ENCODE measurements around the gene SNW1. TPM values are rescaled to one million over a fixed set of nuclear protein-coding genes. Genes with fewer than 3 reads are reported as not detected.
"Not testable (repeated sequence)": the region's sequence is repeated elsewhere in the genome, so short reads cannot be mapped to it uniquely, and the experiment has no call there.

The SNW1 gene
- total RNA-seq, 3 donors from 2014 or later: 48.3 to 58.2 (median 54.4) TPM

- TF ChIP-seq POLR2AphosphoS5 (IDR thresholded peaks at IDR 0.05) (no peak), POLR2A (IDR thresholded peaks at IDR 0.05) (no peak)
- TF ChIP-seq, protein P1, sequence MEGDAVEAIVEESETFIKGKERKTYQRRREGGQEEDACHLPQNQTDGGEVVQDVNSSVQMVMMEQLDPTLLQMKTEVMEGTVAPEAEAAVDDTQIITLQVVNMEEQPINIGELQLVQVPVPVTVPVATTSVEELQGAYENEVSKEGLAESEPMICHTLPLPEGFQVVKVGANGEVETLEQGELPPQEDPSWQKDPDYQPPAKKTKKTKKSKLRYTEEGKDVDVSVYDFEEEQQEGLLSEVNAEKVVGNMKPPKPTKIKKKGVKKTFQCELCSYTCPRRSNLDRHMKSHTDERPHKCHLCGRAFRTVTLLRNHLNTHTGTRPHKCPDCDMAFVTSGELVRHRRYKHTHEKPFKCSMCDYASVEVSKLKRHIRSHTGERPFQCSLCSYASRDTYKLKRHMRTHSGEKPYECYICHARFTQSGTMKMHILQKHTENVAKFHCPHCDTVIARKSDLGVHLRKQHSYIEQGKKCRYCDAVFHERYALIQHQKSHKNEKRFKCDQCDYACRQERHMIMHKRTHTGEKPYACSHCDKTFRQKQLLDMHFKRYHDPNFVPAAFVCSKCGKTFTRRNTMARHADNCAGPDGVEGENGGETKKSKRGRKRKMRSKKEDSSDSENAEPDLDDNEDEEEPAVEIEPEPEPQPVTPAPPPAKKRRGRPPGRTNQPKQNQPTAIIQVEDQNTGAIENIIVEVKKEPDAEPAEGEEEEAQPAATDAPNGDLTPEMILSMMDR (IDR thresholded peaks at IDR 0.05): no peak
- DNase-seq (ENCODE audit: low spot score in 2 of 2): no peak
- no peak overlapping the region for H3K27ac ChIP-seq
- intact Hi-C loops (cut with DNase I; ENCODE audit: low total_unique reads): no loop called here
- H3K27me3 ChIP-seq: no peaks in the 10 kb centered on the region
- no peaks in the 10 kb centered on the region for H3K36me3 ChIP-seq
- no peaks in the 10 kb centered on the region for H3K4me1 ChIP-seq
- no peaks in the 10 kb centered on the region for H3K9me3 ChIP-seq
- no peak overlapping the region for H3K4me3 ChIP-seq
Measured at GRCh38 chr14:77790566-77791224, 29.7 kb upstream of the SNW1 start.

DNA sequence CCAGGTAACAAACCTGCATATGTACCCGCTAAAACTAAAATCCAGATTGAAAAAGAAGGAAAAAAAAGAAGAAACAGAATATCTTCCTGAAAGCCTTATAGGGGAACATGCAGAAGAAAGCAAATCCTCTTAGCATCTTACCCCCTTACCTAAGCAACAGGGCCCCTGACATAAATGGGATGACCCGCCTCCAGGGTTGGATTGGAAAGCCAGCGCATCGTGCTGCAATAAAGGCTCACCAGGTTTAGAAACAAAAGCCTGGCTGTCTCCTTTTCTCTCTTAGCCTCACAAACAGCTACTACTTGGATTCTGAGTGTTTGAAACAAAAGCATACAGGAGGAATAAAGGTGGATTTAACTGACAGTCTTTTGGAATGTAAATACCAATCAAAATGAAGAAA is 25.2 kb upstream of the SNW1 start:
- Histone ChIP-seq H3K4me1 (no peaks in the 10 kb centered on the region), H3K27ac (no peak overlapping the region), H3K27me3 (no peaks in the 10 kb centered on the region), H3K36me3 (no peaks in the 10 kb centered on the region), H3K9me3 (no peaks in the 10 kb centered on the region), H3K4me3 (no peak overlapping the region)
- TF ChIP-seq POLR2AphosphoS5 (IDR thresholded peaks at IDR 0.05) (no peak), POLR2A (IDR thresholded peaks at IDR 0.05) (no peak)
- TF ChIP-seq, protein P1 (IDR thresholded peaks at IDR 0.05): no peak
- no peak for DNase-seq (ENCODE audit: low spot score in 2 of 2)
- intact Hi-C loops (cut with DNase I; ENCODE audit: low total_unique reads): no loop called here

DNA sequence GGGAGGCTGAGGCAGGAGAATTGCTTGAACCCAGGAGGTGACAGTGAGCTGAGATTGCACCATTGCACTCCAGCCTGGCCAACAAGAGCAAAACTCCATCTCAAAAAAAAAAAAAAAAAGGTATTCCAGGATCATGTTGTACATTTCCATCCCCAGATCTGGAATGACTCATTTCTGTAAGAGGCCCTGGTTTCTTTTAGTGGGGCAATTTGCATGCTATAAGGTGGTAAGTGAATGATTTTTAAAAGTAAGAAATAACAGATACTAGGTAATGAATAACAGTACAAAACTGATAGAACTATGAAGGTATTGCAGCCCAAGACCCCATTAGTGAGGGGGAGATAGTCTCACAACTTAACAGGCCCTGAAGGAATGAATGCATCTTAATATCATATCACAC is 21.2 kb upstream of the SNW1 start:
- TF ChIP-seq, protein P1 (IDR thresholded peaks at IDR 0.05): no peak
- no peak for TF ChIP-seq POLR2A (IDR thresholded peaks at IDR 0.05)
- no peak for TF ChIP-seq POLR2AphosphoS5 (IDR thresholded peaks at IDR 0.05)
- no peaks in the 10 kb centered on the region for H3K4me1 ChIP-seq

GRCh38 chr14:77773966-77774365 is 13.0 kb upstream of the SNW1 start:
- H3K4me1 ChIP-seq; H3K27me3 ChIP-seq; intact Hi-C loops (cut with DNase I; ENCODE audit: low total_unique reads); H3K36me3 ChIP-seq; H3K27ac ChIP-seq; H3K9me3 ChIP-seq; H3K4me3 ChIP-seq; DNase-seq (ENCODE audit: low spot score in 2 of 2): not testable (repeated sequence)

More for the DNA sequence above, 21.2 kb upstream of the SNW1 start:
- DNase-seq (ENCODE audit: low spot score in 2 of 2): no peak
- Histone ChIP-seq H3K27ac (no peak overlapping the region), H3K4me3 (no peak overlapping the region), H3K36me3 (no peaks in the 10 kb centered on the region), H3K27me3 (no peaks in the 10 kb centered on the region), H3K9me3 (no peaks in the 10 kb centered on the region)
- intact Hi-C loops (cut with DNase I; ENCODE audit: low total_unique reads): no loop called here

DNA sequence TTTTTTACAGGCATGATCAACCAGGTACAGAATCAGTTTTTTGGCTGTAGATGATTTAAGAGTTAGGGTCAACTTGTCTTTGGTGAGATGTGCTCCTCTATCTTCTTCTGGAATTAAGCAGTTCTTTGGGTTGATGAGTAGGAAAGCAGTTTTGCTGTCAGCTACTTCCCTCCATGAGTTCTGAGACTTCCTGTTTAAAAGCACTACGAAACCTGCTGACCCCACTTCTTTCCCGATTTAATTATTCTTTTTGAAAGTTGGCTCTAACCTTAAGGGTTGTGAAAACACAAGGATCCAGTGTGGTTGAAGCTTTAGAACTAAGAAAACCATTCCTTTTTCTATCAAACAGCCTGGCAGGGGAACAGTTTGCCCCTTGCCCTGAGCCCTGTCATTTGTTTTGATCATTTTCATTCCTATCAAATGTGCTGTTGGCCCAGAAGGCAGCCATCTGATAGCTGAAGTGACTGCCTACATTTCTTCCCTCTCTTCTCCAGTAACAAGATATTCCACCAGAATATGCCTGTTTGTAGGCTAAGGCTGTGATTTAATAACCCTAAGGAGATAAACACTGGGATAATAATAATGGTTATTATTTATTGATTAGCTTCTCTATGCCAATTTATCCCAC is 7.6 kb upstream of the SNW1 start:
- H3K36me3 ChIP-seq; H3K4me1 ChIP-seq; H3K27me3 ChIP-seq; DNase-seq (ENCODE audit: low spot score in 2 of 2); H3K4me3 ChIP-seq; intact Hi-C loops (cut with DNase I; ENCODE audit: low total_unique reads); H3K9me3 ChIP-seq; H3K27ac ChIP-seq: not testable (repeated sequence)

- Histone ChIP-seq H3K27me3 (no peaks in the 10 kb centered on the region), H3K4me3 (no peak overlapping the region), H3K27ac (no peak overlapping the region), H3K36me3 (no peaks in the 10 kb centered on the region), H3K9me3 (no peaks in the 10 kb centered on the region), H3K4me1 (no peaks in the 10 kb centered on the region)
- TF ChIP-seq POLR2A (IDR thresholded peaks at IDR 0.05) (no peak), POLR2AphosphoS5 (IDR thresholded peaks at IDR 0.05) (no peak)
- TF ChIP-seq, protein P1 (IDR thresholded peaks at IDR 0.05): no peak
- DNase-seq (ENCODE audit: low spot score in 2 of 2): no peak
- intact Hi-C loops (cut with DNase I; ENCODE audit: low total_unique reads): no loop called here
Measured at GRCh38 chr14:77763978-77764377, 3.0 kb upstream of the SNW1 start.

Data from breast epithelium (tissue), 4 donors.